Esophagus squamous epithelium (tissue), 5 donors: ENCODE data around the gene F11R. TPM values are rescaled to one million over a fixed set of nuclear protein-coding genes. Genes with fewer than 3 reads are reported as not detected.
A peak's percentile ranks its signal among the peaks of the same experiment; 100 is the strongest.

Source experiments
- DNase-seq: peaks from one replicate; lab custom pipeline; 2025; lab: John Stamatoyannopoulos, UW
- H3K27ac ChIP-seq, 4 donors: fragments of 200-600 bp; sonication (generic); one replicate each; pipeline ENCODE4 v1.5.1; 2016 to 2019; ENCODE audit warnings: mild to moderate bottlenecking in 1 of 4
- H3K27me3 ChIP-seq, 4 donors: fragments of 200-600 bp; sonication (generic); 1 replicate in 3 of 4; 2 replicates in 1 of 4; pipeline versions ENCODE4 v1.5.1 to v1.6.0; 2017 to 2021; ENCODE audit warnings: antibody characterized with exemption in 1 of 4
- H3K36me3 ChIP-seq, 3 donors: fragments of 200-600 bp; sonication (generic); one replicate each; pipeline ENCODE4 v1.5.1; 2016 to 2019
- H3K4me1 ChIP-seq, 3 donors: fragments of 200-600 bp; sonication (generic); one replicate each; pipeline ENCODE4 v1.5.1; 2017 to 2019
- H3K4me3 ChIP-seq, 4 donors: fragments of 200-600 bp; sonication (generic); 1 replicate in 3 of 4; 2 replicates in 1 of 4; pipeline ENCODE4 v1.5.1; 2016 to 2019; ENCODE audit warnings: mild to moderate bottlenecking in 2 of 4, moderate library complexity in 1 of 4
- H3K9me3 ChIP-seq, 3 donors: fragments of 200-600 bp; sonication (generic); one replicate each; pipeline ENCODE4 v1.5.1; 2016 to 2019
- CTCF ChIP-seq, 6 experiments: fragments of 450-650 bp in 4 of 6; fragments of 200-600 bp in 2 of 6; sonication (generic) in 2 of 6; IDR thresholded peaks; one replicate each; pipeline ENCODE4 v1.5.1; 2016 to 2019; ENCODE audit warnings: antibody characterized with exemption in 6 of 6, mild to moderate bottlenecking in 4 of 6, moderate library complexity in 4 of 6
- POLR2A ChIP-seq, 4 donors: fragments of 450-650 bp; IDR thresholded peaks; one replicate each; pipeline ENCODE4 v1.6.1; 2017; ENCODE audit warnings: antibody characterized with exemption in 4 of 4, mild to moderate bottlenecking in 4 of 4, moderate library complexity in 3 of 4
- WGBS, 2 donors: methylation state at CpG; one replicate each; pipeline ENCODE4 v1.1.5; 2018; 5-methylcytosine and 5-hydroxymethylcytosine counted together
- intact Hi-C: fragments of 100-400 bp; cut with DNase I; formaldehyde crosslinking; loops from one replicate; pipeline ENCODE4 v1.15.0; 2022
- total RNA-seq, 4 donors: library from RNA; depleted of rRNA; stranded (reverse); fragments of >200 nt; gene quantifications; one replicate each; pipeline ENCODE4 v1.1.0, GENCODE V29; 2016
- donor health status: DM: yes; HTN: yes; CAD: no.

The F11R gene
- total RNA-seq, 4 donors from 2014 or later: 84.9 to 108 (median 94.2) TPM

DNA sequence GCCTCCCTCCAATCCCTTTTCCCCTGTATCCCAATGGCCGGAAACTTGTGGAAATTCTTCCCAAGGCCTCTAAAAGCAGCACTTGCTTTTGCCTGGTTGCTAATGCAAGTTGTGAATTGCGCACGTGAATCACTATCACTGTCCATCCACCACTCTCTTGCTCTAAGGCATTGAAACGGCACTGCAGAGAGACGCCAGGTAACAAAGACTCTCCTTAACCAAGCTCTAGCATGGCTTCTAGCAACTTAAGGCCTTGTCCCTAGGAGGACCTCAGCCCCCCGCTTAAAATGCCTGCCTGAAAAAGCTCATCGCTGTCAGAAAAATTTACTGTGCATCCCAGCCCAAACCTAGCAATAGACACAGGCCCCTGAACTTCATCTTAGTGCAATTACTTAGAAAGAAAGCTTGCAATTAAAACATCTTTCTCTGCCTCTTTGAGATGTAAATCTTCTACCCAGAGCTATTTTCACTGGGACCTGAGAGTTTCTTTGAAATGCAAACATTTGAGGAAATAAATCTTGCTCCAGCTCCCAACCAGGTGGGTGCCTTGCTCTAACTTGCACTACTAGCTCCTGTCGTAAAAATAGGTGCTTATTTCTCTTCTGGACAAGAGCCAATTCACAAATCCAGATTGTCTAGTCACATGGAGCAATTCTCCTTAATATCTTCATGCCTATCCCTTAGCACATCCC, 33.4 kb downstream of the F11R start:
- WGBS, 2 donors: 64 to 79% methylated on average over 7 to 8 of the region's 8 CpGs
- Histone ChIP-seq H3K27ac (no peak overlapping the region), H3K9me3 (peaks cover 0 to 3% (median 0%) of the 10 kb centered on the region in 3 donors), H3K4me1 (peaks cover 0 to 18% (median 0%) of the 10 kb centered on the region in 3 donors), H3K4me3 (no peak overlapping the region), H3K27me3 (peaks cover 0 to 7% (median 0%) of the 10 kb centered on the region in 4 donors), H3K36me3 (no peaks in the 10 kb centered on the region)
- intact Hi-C loops: no loop called here
- DNase-seq: no peak
- no peak for TF ChIP-seq POLR2A (IDR thresholded peaks at IDR 0.05)
- no peak for TF ChIP-seq CTCF (IDR thresholded peaks at IDR 0.05)

GRCh38 chr1:160985723-160986122, 35.2 kb downstream of the F11R start:
- DNase-seq: no peak
- Histone ChIP-seq H3K27ac (no peak overlapping the region), H3K27me3 (peaks cover 0 to 25% (median 3%) of the 10 kb centered on the region in 4 donors), H3K4me1 (peaks cover 5 to 23% (median 8%) of the 10 kb centered on the region in 3 donors), H3K36me3 (no peaks in the 10 kb centered on the region), H3K4me3 (no peak overlapping the region), H3K9me3 (peaks cover 0 to 3% (median 0%) of the 10 kb centered on the region in 3 donors)
- TF ChIP-seq CTCF (IDR thresholded peaks at IDR 0.05) (no peak), POLR2A (IDR thresholded peaks at IDR 0.05) (no peak)
- intact Hi-C loops: no loop called here
- WGBS, 2 donors: 86 to 94% methylated on average over 4 of the region's 4 CpGs

DNA sequence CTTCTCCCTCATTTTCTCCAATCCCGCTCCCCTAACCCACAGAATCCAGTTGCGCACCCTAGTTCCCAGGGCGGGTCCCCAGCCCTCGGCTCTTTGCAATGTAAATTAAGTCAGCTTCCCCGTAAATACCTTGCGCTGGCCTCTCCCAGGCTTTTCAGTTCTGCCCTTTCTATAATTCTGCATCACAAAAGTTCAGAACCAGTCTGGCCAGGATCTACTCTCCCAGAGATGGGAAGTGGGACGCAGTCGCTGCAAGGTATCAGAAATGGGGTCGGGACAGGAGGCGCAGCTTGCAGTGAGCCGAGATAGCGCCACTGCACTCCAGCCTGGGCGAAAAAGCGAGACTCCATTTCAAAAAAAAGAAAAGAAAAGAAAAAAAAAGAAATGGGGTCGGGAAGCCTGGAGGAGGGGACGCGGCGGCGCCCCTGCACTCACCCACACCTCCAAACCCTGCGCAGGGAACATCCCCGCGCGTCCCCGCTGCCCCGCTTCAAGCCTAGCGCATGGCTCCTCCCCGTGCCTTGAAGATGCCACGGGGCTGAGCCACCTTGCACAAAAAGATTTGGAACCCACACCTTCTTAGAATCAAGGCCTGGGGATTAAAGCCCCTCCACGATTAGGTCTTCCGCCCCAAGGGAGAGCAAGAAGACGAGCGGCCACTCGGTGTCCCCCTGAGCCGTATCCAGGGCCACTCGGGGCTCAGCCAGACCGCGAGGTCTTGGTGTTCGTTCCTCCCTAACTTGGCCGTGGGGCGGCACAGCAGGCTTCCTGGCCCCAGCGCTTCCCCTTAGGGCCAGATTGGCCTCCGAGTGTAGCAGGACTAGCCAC, 39.2 kb downstream of the F11R start:
- TF ChIP-seq POLR2A (IDR thresholded peaks at IDR 0.05): no peak
- no peak for TF ChIP-seq CTCF (IDR thresholded peaks at IDR 0.05)
- Histone ChIP-seq H3K4me1 (peaks cover 5 to 14% (median 8%) of the 10 kb centered on the region in 3 donors), H3K27me3 (peaks cover 0 to 43% (median 3%) of the 10 kb centered on the region in 4 donors), H3K27ac (no peak overlapping the region), H3K36me3 (no peaks in the 10 kb centered on the region), H3K4me3 (peak overlapping the region; percentile 4 to 33 (median 25)), H3K9me3 (peaks cover 0 to 3% (median 0%) of the 10 kb centered on the region in 3 donors)
- WGBS, 2 donors: 4 to 5% methylated on average over 24 to 29 of the region's 42 CpGs
- no peak for DNase-seq
- intact Hi-C loops: no loop called here

DNA sequence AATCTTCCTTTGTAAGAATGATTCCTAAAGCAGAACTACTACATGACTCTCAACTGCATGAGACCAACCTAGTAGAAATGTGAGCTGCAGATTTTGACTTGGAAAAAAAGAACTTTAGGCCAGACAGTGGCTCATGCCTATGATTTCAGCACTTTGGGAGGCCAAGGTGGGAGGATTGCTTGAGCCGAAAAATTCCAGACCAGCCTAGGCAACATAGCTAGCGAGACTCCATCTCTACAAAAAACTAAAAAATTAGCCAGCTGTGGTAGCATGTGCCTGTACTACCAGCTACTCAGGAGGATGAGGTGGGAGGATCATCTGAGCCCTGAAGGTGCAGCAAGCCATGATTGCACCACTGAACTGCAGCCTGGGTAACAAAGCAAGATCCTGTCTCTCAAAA, 41.7 kb downstream of the F11R start:
- WGBS, 2 donors: 85 to 94% methylated on average over 2 of the region's 2 CpGs
- Histone ChIP-seq H3K9me3 (no peaks in the 10 kb centered on the region), H3K27ac (no peak overlapping the region), H3K27me3 (peaks cover 0 to 58% (median 3%) of the 10 kb centered on the region in 4 donors), H3K4me3 (no peak overlapping the region), H3K36me3 (no peaks in the 10 kb centered on the region), H3K4me1 (peaks cover 5 to 14% (median 8%) of the 10 kb centered on the region in 3 donors)
- TF ChIP-seq POLR2A (IDR thresholded peaks at IDR 0.05) (no peak), CTCF (IDR thresholded peaks at IDR 0.05) (no peak)
- DNase-seq: no peak
- intact Hi-C loops: no loop called here

DNA sequence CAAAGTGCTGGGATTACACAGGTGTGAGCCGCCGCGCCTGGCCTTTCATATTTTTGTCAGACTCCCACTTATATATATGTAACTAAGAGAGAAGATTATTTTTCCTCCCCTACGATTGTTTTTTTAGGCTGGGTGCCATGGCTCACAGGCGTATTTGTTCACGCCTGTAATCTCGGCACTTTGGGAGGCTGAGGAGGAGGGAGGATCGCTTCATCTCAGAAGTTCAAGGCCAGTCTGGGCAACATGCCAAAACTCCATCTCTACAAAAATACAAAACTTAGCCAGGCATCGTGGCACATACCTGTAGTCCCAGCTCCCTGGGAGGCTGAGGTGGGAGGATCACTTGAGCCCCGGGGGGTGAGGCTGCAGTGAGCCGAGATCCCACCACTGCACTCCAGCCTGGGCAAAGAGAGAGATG, 42.4 kb downstream of the F11R start:
- H3K4me1 ChIP-seq: peaks cover 5 to 14% (median 8%) of the 10 kb centered on the region in 3 donors
- intact Hi-C loops: no loop called here
- WGBS, 2 donors: 47 to 50% methylated on average over 8 to 11 of the region's 11 CpGs
- no peak for TF ChIP-seq CTCF (IDR thresholded peaks at IDR 0.05)
- TF ChIP-seq POLR2A (IDR thresholded peaks at IDR 0.05): no peak
- no peak overlapping the region for H3K27ac ChIP-seq
- H3K9me3 ChIP-seq: no peaks in the 10 kb centered on the region
- H3K36me3 ChIP-seq: no peaks in the 10 kb centered on the region
- DNase-seq: no peak
- H3K27me3 ChIP-seq: peaks cover 0 to 58% (median 3%) of the 10 kb centered on the region in 4 donors
- no peak overlapping the region for H3K4me3 ChIP-seq
